HG03095 (cell line): Measurements from ENCODE around the gene CDHR5.

Source experiments
- ATAC-seq: cut with Tn5 transposase; IDR thresholded peaks from one replicate; pipeline ENCODE4 v1.9.1; 2021; ENCODE audit warnings: moderate library complexity; ENCODE audit not compliant: unreplicated experiment

Gene CDHR5

GRCh38 chr11:623349-623869 is 1.3 kb downstream of the CDHR5 start:
- no peak for ATAC-seq

DNA sequence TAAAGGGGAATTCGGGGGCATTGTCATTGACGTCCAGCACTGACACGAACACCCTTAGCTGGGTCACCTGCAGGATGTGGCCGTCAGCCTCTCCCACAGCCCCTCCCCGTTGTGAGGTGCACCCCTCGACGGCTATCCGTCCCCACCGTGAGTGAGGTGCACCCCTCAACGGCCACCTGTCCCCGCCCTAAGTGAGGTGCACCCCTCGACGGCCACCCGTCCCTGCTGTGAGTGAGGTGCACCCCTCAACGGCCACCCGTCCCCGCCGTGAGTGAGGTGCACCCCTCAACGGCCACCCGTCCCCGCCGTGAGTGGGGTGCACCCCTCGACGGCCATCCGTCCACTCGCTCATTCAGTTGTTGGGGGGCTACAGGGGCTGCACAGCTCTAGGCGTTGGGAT is 2.9 kb downstream of the CDHR5 start:
- no peak for ATAC-seq

- no peak for ATAC-seq
Observed at GRCh38 chr11:620935-621814, 3.6 kb downstream of the CDHR5 start.

DNA sequence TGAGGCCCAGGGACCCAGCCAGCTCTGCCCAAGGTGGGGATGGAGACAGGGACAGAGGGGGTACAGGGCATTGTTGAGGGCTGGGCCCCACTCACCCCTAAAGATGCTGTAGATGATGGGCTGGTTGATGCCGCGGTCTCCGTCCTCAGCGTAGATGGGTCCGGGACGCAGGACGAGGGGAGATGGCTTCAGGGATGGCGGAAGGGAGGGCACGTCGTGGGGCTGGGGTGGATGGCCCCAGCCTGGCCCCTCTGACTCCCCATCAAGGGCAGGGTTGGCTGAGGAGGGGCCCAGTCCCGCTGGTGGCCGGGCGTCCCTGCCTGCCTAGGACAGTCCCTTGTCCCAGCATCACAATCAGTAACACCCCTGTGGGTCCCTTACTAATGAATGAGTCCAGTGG is 4.6 kb downstream of the CDHR5 start:
- no peak for ATAC-seq

DNA sequence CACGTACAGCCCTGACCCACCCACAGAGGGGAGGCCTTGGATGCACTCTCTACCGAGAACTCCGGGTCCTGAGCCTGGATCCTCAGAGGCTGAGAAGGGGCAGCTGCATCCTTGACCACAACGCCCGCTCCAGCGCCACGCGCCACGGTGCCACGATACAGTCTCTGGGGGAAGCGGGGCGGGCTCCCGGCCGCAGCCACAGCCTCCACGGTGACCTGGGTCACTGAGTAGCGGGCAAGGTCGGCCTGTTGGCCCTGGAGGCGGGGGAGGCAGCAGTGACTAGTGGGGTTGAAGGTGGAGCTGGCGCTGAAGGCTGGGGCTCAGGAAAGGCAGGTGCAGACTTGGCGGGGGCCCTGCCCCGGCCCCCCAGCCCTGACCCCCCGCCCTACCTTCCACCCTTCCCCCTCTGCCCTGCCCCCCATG is 5.1 kb downstream of the CDHR5 start:
- no peak for ATAC-seq

GRCh38 chr11:618856-619627 is 5.7 kb downstream of the CDHR5 start:
- no peak for ATAC-seq

DNA sequence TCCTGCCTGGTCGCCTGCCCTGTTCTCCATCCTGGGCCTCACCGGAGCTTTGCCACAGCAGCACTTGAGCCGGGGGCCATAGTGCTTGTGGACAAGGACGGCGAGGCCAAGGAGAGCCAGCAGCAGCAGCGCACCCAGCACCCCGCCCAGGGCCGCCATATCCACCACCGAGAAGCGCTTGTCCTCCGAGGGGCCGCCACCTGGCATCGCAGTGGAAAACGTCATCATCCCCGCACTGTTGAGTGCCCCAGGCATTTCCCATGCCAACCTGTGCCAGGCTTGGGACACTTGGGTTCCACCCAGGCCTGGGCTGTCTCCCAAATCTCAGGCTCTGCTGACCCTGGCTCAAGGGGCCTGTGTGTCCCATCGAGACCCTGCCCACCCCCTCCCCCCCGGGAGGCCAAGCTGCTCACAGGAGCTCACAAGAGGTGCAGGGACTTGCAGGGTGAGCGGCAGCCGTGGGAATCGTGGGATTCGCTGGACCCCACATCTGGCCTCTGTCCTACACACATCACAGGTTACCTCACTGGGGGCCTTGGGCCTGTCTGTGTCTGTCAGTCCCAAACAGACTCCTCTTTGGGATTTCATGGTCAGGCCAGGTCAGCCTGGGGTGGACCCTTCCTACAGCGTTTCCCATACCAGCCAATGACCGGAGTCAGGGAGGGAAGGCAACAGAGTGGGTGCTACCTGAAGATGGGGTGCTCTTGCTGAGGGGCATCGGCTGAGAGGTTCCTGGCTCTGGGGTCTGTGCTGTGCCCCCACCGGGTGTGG is 6.7 kb downstream of the CDHR5 start:
- no peak for ATAC-seq

- no peak for ATAC-seq
Observed at GRCh38 chr11:617199-617911, 7.4 kb downstream of the CDHR5 start.

GRCh38 chr11:616320-617198 is 8.2 kb downstream of the CDHR5 start:
- no peak for ATAC-seq

DNA sequence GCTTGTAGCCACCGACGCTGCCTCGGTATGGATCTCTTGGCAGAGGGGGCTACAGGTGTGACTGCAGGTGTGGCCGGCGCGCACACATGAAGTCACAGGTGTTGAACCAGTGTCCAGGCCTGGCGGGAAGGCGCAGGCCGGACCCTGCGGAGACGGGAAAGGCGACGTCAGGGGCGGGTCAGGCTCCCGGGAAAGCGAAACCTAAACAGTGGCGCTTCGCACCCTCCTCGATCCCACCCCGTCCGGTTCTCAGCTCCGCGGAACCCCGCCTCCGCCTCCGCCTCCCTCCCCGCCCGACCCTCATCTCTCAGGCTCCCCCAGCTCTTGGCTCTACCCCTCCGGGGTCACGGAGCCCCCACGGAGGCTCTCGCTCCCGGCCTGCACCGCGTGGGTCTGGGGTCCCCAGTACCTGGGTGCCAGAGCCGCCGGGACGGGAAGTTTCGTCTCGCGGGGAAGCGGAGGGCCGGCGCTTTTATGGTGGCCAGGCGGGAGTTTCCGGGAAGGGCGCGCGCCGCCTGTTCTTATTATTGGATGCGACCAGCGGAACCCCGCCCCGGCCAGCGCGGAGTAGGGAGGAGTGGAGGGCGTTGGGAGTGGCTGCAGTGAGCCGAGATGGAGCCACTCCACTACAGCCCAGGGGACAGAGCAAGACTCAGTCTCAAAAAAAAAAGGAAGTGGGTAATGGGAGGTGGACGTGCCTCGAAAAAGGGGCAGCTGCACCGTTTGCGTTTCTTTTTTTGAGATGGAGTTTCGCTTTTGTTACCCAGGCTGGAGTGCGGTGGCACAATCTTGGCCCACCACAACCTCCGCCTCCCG is 9.0 kb downstream of the CDHR5 start, which contains the start of gene IRF7:
Gene IRF7 (minus strand): TSS at position 447 of the 816 bp plus-strand sequence. CDS start 586 bp downstream, outside the sequence.
- peak; percentile 61 for ATAC-seq

GRCh38 chr11:614623-615503 is 9.9 kb downstream of the CDHR5 start:
- no peak for ATAC-seq

DNA sequence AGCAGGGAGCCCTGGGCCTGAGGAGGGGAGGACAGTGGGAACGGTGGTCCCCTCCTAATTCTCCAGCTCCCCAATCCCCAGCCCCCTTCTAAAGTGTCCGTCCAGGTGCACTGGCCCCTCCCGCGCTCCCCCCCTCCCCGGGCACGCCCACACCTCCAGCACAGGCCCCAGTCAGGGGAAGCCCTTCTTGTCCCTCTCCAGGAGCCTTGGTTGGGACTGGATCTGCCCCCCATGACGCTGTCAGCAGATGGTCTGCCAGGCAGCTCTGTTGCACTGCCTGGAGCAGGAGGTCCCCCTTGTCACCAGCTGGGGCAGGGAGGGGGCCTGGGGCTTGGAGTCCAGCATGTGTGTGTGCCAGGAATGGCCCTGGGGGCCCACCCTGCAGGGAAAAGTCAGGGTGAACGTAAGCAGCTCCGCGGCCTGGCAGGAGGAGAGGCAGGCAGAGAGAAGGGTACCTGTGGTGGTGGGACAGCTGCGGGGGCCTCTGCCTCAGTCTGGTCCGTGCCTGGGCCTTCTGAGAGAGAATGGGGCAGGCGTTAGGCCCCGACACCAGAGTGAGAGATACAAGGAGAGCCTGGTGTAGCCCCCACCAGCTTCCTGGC is 10.6 kb downstream of the CDHR5 start:
- no peak for ATAC-seq

DNA sequence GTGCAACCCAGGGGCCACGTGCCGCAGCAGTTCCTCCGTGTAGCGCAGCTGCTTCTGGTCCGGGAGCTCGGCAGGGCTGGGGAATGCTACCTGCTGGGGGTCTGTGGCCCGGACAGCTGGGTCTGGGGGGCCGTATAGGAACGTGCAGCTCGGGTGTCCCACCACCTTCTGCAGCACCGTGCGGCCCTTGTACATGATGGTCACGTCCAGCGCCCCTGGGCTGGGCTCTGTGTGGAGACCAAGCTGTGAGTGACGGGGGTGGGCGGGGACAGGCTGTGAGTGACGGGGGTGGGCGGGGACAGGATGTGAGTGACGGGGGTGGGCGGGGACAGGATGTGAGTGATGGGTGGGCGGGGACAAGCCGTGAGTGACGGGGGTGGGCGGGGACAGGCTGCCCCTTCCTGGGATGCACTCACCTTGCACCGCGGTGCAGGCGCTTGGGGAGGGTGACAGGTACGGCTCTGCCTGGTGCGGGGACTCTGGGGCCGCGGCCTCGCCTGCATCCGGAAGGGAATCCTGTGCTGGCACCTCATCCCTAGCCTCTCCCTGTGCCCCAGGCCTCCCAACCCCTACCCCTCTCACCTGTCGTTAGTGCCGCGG is 11.3 kb downstream of the CDHR5 start:
- no peak for ATAC-seq

- ATAC-seq: no peak
Observed at GRCh38 chr11:612961-613300, 11.8 kb downstream of the CDHR5 start.

DNA sequence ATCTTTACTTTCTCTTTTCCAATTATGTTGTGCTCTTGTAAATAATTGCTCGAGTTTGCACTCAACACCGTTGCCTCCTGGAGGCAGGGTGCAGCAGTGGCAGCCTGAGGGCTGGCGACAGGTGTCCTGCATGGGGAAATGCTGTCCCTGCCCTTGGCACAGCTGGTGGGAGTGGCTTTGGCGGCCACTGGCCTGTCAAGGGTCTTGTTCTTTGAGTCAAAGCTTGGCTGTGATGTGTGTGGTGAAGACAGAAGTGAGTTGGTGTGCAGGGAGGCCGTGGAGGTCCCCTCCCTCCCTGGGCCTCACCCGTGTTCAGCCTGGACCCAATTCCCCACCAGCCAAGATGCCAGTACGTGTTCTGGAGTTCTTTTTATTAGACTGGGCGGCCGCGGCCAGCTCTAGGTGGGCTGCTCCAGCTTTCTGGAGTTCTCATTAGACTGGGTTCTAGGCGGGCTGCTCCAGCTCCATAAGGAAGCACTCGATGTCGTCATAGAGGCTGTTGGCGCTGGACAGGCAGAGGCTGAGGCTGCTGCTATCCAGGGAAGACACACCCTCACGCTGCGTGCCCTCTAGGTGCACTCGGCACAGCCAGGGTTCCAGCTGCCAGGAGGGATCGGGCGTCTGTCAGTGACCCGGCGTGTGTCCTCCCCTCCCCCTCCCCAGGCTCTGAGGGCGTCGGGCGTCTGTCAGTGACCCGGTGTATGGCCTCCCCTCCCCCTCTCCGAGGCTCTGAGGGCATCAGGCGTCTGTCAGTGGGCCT is 12.4 kb downstream of the CDHR5 start:
- no peak for ATAC-seq
